Mesenchymal stem cell (in vitro differentiated cells and primary cell): Measurements from ENCODE around the gene GRB2.
A peak's percentile ranks its signal among the peaks of the same experiment; 100 is the strongest.

Experiments used
- DNase-seq: peaks from one replicate; pipeline ENCODE4 v3.0.0-alpha.2; 2013
- H2AFZ ChIP-seq: one replicate; pipeline ENCODE4 v1.6.1; 2013; ENCODE audit warnings: low read depth, mild to moderate bottlenecking, control low read depth, inconsistent platforms, low read length, moderate library complexity
- H2AK5ac ChIP-seq: 2 replicates; pipeline ENCODE4 v1.6.1; 2013; ENCODE audit warnings: low read length, moderate library complexity, mild to moderate bottlenecking, inconsistent platforms; ENCODE audit not compliant: severe bottlenecking
- H2BK120ac ChIP-seq: one replicate; pipeline ENCODE4 v1.6.1; 2013; ENCODE audit warnings: low read depth, mild to moderate bottlenecking, inconsistent platforms, low read length, moderate library complexity
- H2BK12ac ChIP-seq, 2 experiments: one replicate each; pipeline ENCODE4 v1.6.1; 2013; ENCODE audit warnings: inconsistent platforms in 2 of 2, low read length in 2 of 2, mild to moderate bottlenecking in 2 of 2, moderate library complexity in 2 of 2, control low read depth in 1 of 2
- H2BK15ac ChIP-seq: one replicate; pipeline ENCODE4 v1.6.1; 2013; ENCODE audit warnings: mild to moderate bottlenecking, low read depth, inconsistent platforms; ENCODE audit not compliant: poor library complexity, severe bottlenecking
- H2BK5ac ChIP-seq: 2 replicates; pipeline ENCODE4 v1.6.1; 2013; ENCODE audit warnings: low read depth, mild to moderate bottlenecking, low read length, control low read depth, inconsistent platforms; ENCODE audit not compliant: poor library complexity, severe bottlenecking
- H3K14ac ChIP-seq, 2 experiments: one replicate each; pipeline ENCODE4 v1.6.1; 2013; ENCODE audit warnings: inconsistent platforms in 2 of 2, low read length in 2 of 2, control low read depth in 1 of 2, mild to moderate bottlenecking in 1 of 2, moderate library complexity in 1 of 2
- H3K18ac ChIP-seq, 2 experiments: one replicate each; pipeline ENCODE4 v1.6.1; 2013; ENCODE audit warnings: inconsistent platforms in 2 of 2, low read length in 2 of 2, control low read depth in 1 of 2, low read depth in 1 of 2, mild to moderate bottlenecking in 1 of 2
- H3K23ac ChIP-seq, 2 experiments: one replicate each; pipeline ENCODE4 v1.6.1; 2013; ENCODE audit warnings: inconsistent platforms in 2 of 2, low read length in 2 of 2, mild to moderate bottlenecking in 2 of 2, moderate library complexity in 2 of 2, control low read depth in 1 of 2
- H3K27ac ChIP-seq: 2 replicates; pipeline ENCODE4 v1.5.1; 2013; ENCODE audit warnings: mild to moderate bottlenecking, moderate library complexity, low read length, control low read depth, inconsistent platforms; ENCODE audit not compliant: poor library complexity, severe bottlenecking
- H3K27me3 ChIP-seq, 2 experiments: 2 replicates each; pipeline versions ENCODE4 v1.6.1 to v1.7.0; 2013; ENCODE audit warnings: low read length in 2 of 2, mild to moderate bottlenecking in 2 of 2, moderate library complexity in 2 of 2, control low read depth in 1 of 2, inconsistent platforms in 1 of 2; ENCODE audit not compliant: control insufficient read depth in 1 of 2, insufficient read depth in 1 of 2
- H3K36me3 ChIP-seq, 2 experiments: 2 replicates each; pipeline versions ENCODE4 v1.6.1 to v1.7.0; 2013; ENCODE audit warnings: low read length in 2 of 2, control low read depth in 1 of 2, inconsistent platforms in 1 of 2, low read depth in 1 of 2, mild to moderate bottlenecking in 1 of 2; ENCODE audit not compliant: insufficient read depth in 2 of 2, control insufficient read depth in 1 of 2
- H3K4ac ChIP-seq, 2 experiments: one replicate each; pipeline ENCODE4 v1.6.1; 2013; ENCODE audit warnings: inconsistent platforms in 2 of 2, low read length in 2 of 2, mild to moderate bottlenecking in 2 of 2, moderate library complexity in 2 of 2, control low read depth in 1 of 2, low read depth in 1 of 2
- H3K4me1 ChIP-seq: 2 replicates; pipeline ENCODE4 v1.6.1; 2013; ENCODE audit warnings: low read depth, low read length, control low read depth; ENCODE audit not compliant: control insufficient read depth, insufficient read depth
- H3K4me2 ChIP-seq: 2 replicates; pipeline ENCODE4 v1.6.1; 2013; ENCODE audit warnings: low read length, mild to moderate bottlenecking, inconsistent platforms; ENCODE audit not compliant: poor library complexity, severe bottlenecking
- H3K4me3 ChIP-seq, 2 experiments: 2 replicates each; pipeline versions ENCODE4 v1.5.1 to v1.7.0; 2013; ENCODE audit warnings: low read length in 2 of 2, mild to moderate bottlenecking in 2 of 2, control low read depth in 1 of 2, low read depth in 1 of 2; ENCODE audit not compliant: insufficient read depth in 1 of 2
- H3K79me1 ChIP-seq: replicated peaks from 2 replicates; pipeline ENCODE4 v1.6.1; 2013; ENCODE audit warnings: mild to moderate bottlenecking, control low read depth, low read length, inconsistent platforms; ENCODE audit not compliant: poor library complexity, severe bottlenecking
- H3K9ac ChIP-seq: 2 replicates; pipeline ENCODE4 v1.7.0; 2013; ENCODE audit warnings: mild to moderate bottlenecking, low read length, moderate library complexity
- H3K9me3 ChIP-seq: 2 replicates; pipeline ENCODE4 v1.7.0; 2013; ENCODE audit warnings: mild to moderate bottlenecking, low read length; ENCODE audit not compliant: control insufficient read depth
- H4K8ac ChIP-seq: one replicate; pipeline ENCODE4 v1.6.1; 2013; ENCODE audit warnings: inconsistent platforms, mild to moderate bottlenecking, low read length, moderate library complexity
- H4K91ac ChIP-seq: one replicate; pipeline ENCODE4 v1.6.1; 2013; ENCODE audit warnings: mild to moderate bottlenecking, low read length, inconsistent platforms
- WGBS: methylation state at CpG from one replicate; pipeline ENCODE4 v1.1.7; 2013; ENCODE audit warnings: mixed read lengths; 5-methylcytosine and 5-hydroxymethylcytosine counted together

Gene GRB2

GRCh38 chr17:75404731-75405364 lies 630 bp downstream of the GRB2 start:
- Histone ChIP-seq H3K18ac (peak overlapping the region; percentile 93 to 99), H3K9ac (peak overlapping the region; percentile 94), H3K27me3 (peaks cover under 1% of the 10 kb centered on the region in 2 experiments), H2BK12ac (no peak overlapping the region), H2BK120ac (peak overlapping the region; percentile 73), H3K27ac (peak overlapping the region; percentile 72), H3K14ac (peak overlapping the region; percentile 92 to 98), H2AFZ (peak overlapping the region; percentile 100), H2BK15ac (peak overlapping the region; percentile 52), H3K36me3 (no peaks in the 10 kb centered on the region), H3K23ac (peak overlapping the region; percentile 79 to 99), H3K4ac (peak overlapping the region; percentile 81 to 94), H4K91ac (peak overlapping the region; percentile 50), H3K4me3 (peak overlapping the region; percentile 95 to 100), H3K79me1 (no peaks in the 10 kb centered on the region), H3K9me3 (no peaks in the 10 kb centered on the region), H3K4me1 (peaks cover 10% of the 10 kb centered on the region), H2BK5ac (peak overlapping the region; percentile 73), H4K8ac (peak overlapping the region; percentile 98), H2AK5ac (no peak overlapping the region), H3K4me2 (peak overlapping the region; percentile 94)
- peak; percentile 74 for DNase-seq
- under 1% methylated on average over 37 of the region's 37 CpGs for WGBS

- H3K79me1 ChIP-seq: no peaks in the 10 kb centered on the region
- no peak overlapping the region for H3K14ac ChIP-seq
- no peak overlapping the region for H2BK120ac ChIP-seq
- no peak overlapping the region for H2AK5ac ChIP-seq
- peak; percentile 91 for DNase-seq
- H2BK12ac ChIP-seq: no peak overlapping the region
- no peak overlapping the region for H3K23ac ChIP-seq
- no peaks in the 10 kb centered on the region for H3K36me3 ChIP-seq
- no peak overlapping the region for H2AFZ ChIP-seq
- peak overlapping the region; percentile 95 to 100 for H3K4me3 ChIP-seq
- WGBS: 3% methylated on average over 15 of the region's 15 CpGs
- peak overlapping the region; percentile 94 for H3K9ac ChIP-seq
- no peak overlapping the region for H2BK5ac ChIP-seq
- peak overlapping the region; percentile 72 for H3K27ac ChIP-seq
- no peak overlapping the region for H4K91ac ChIP-seq
- H3K4me2 ChIP-seq: peak overlapping the region; percentile 94
- H2BK15ac ChIP-seq: no peak overlapping the region
- peaks cover 10% of the 10 kb centered on the region for H3K4me1 ChIP-seq
- H3K4ac ChIP-seq: peak overlapping the region in 1 of 2 experiments; percentile 37
- no peaks in the 10 kb centered on the region for H3K9me3 ChIP-seq
- no peak overlapping the region for H3K18ac ChIP-seq
- no peaks in the 10 kb centered on the region for H3K27me3 ChIP-seq
- no peak overlapping the region for H4K8ac ChIP-seq
Observed at GRCh38 chr17:75404223-75404730, 1.2 kb downstream of the GRB2 start.

GRCh38 chr17:75403131-75403530 lies 2.3 kb downstream of the GRB2 start:
- no peak overlapping the region for H3K23ac ChIP-seq
- no peak overlapping the region for H3K9ac ChIP-seq
- H2AK5ac ChIP-seq: no peak overlapping the region
- H3K27me3 ChIP-seq: no peaks in the 10 kb centered on the region
- no peak for DNase-seq
- no peak overlapping the region for H2BK5ac ChIP-seq
- H4K8ac ChIP-seq: no peak overlapping the region
- no peak overlapping the region for H3K27ac ChIP-seq
- H3K4me1 ChIP-seq: peaks cover 10% of the 10 kb centered on the region
- H3K14ac ChIP-seq: no peak overlapping the region
- no peaks in the 10 kb centered on the region for H3K9me3 ChIP-seq
- H2AFZ ChIP-seq: no peak overlapping the region
- no peak overlapping the region for H4K91ac ChIP-seq
- no peak overlapping the region for H3K4me2 ChIP-seq
- 94% methylated on average over 5 of the region's 5 CpGs for WGBS
- no peaks in the 10 kb centered on the region for H3K79me1 ChIP-seq
- H3K4me3 ChIP-seq: no peak overlapping the region
- H3K4ac ChIP-seq: no peak overlapping the region
- H2BK15ac ChIP-seq: no peak overlapping the region
- no peak overlapping the region for H2BK12ac ChIP-seq
- H3K18ac ChIP-seq: no peak overlapping the region
- H3K36me3 ChIP-seq: no peaks in the 10 kb centered on the region
- no peak overlapping the region for H2BK120ac ChIP-seq

- H3K4ac ChIP-seq: no peak overlapping the region
- H3K4me2 ChIP-seq: no peak overlapping the region
- no peaks in the 10 kb centered on the region for H3K9me3 ChIP-seq
- no peak overlapping the region for H3K14ac ChIP-seq
- no peak overlapping the region for H4K8ac ChIP-seq
- no peak overlapping the region for H3K23ac ChIP-seq
- no peak overlapping the region for H3K4me3 ChIP-seq
- H3K27ac ChIP-seq: no peak overlapping the region
- H2BK12ac ChIP-seq: no peak overlapping the region
- no peaks in the 10 kb centered on the region for H3K27me3 ChIP-seq
- H3K18ac ChIP-seq: no peak overlapping the region
- no peak overlapping the region for H4K91ac ChIP-seq
- H2BK120ac ChIP-seq: no peak overlapping the region
- no peak overlapping the region for H2BK15ac ChIP-seq
- H2AK5ac ChIP-seq: no peak overlapping the region
- no peak overlapping the region for H2BK5ac ChIP-seq
- no peak for DNase-seq
- WGBS: no CpG with 5 or more reads among the region's 2 CpGs
- peak overlapping the region; percentile 24 for H3K9ac ChIP-seq
- H3K4me1 ChIP-seq: peaks cover 10% of the 10 kb centered on the region
- no peaks in the 10 kb centered on the region for H3K79me1 ChIP-seq
- H3K36me3 ChIP-seq: no peaks in the 10 kb centered on the region
- H2AFZ ChIP-seq: no peak overlapping the region
Observed at GRCh38 chr17:75402026-75402425, 3.5 kb downstream of the GRB2 start.
